OCI-LY7 (cell line): ENCODE data around the gene ANKRD30A. TPM values are rescaled to one million over a fixed set of nuclear protein-coding genes. Genes with fewer than 3 reads are reported as not detected.

ENCODE experiments used
- BruUV-seq: library from RNA; stranded (reverse); fragments of 400-500 nt; replicated peaks from 2 replicates; lab custom pipeline; 2021; lab: Mats Ljungman, UMichigan
- CTCF ChIA-PET: fragments of 300-600 bp; sonication (Branson Sonifier 250); formaldehyde crosslinking; loops from one replicate; lab custom pipeline; 2022; ENCODE audit warnings: antibody characterized with exemption; ENCODE audit not compliant: unreplicated experiment; lab: Charles Lee
- POLR2A ChIA-PET: fragments of 300-600 bp; sonication (Branson Sonifier 250); formaldehyde crosslinking; loops from one replicate; lab custom pipeline; 2022; ENCODE audit warnings: antibody characterized with exemption; lab: Charles Lee
- DNase-seq: peaks from one replicate; pipeline ENCODE4 v3.0.0-alpha.2; 2015; ENCODE audit warnings: low spot score
- H2AFZ ChIP-seq: fragments of 200-600 bp; sonication (generic), shearing (Covaris generic); 2 replicates; pipeline ENCODE4 v1.6.1; 2014; ENCODE audit warnings: mild to moderate bottlenecking, antibody characterized with exemption, low read length, moderate library complexity
- H3K27ac ChIP-seq: fragments of 200-600 bp; sonication (generic); 2 replicates; pipeline ENCODE4 v1.5.1; 2014; ENCODE audit warnings: mixed run types, low read depth, mild to moderate bottlenecking, moderate library complexity, low read length, inconsistent platforms; ENCODE audit not compliant: poor library complexity, severe bottlenecking
- H3K36me3 ChIP-seq: fragments of 200-600 bp; sonication (generic); 2 replicates; pipeline ENCODE4 v1.6.1; 2014; ENCODE audit warnings: mild to moderate bottlenecking, antibody characterized with exemption, low read length, moderate library complexity, mixed read lengths; ENCODE audit not compliant: insufficient read depth
- H3K4me1 ChIP-seq: fragments of 200-600 bp; sonication (generic); 2 replicates; pipeline ENCODE4 v1.5.1; 2014; ENCODE audit warnings: mild to moderate bottlenecking, low read length; ENCODE audit not compliant: insufficient read depth, poor library complexity, severe bottlenecking
- H3K4me2 ChIP-seq: fragments of 200-600 bp; sonication (generic); 2 replicates; pipeline ENCODE4 v1.6.1; 2014; ENCODE audit warnings: mild to moderate bottlenecking, low read length
- H3K4me3 ChIP-seq: fragments of 200-600 bp; sonication (generic); 2 replicates; pipeline ENCODE4 v1.5.1; 2014; ENCODE audit warnings: mild to moderate bottlenecking, low read depth, low read length; ENCODE audit not compliant: poor library complexity, severe bottlenecking
- H3K79me2 ChIP-seq: fragments of 200-600 bp; sonication (generic); 2 replicates; pipeline ENCODE4 v1.6.1; 2016; ENCODE audit warnings: low read depth, mild to moderate bottlenecking, low read length, moderate library complexity, mixed read lengths; ENCODE audit not compliant: insufficient read depth
- H3K9me2 ChIP-seq: fragments of 200-600 bp; sonication (generic); 2 replicates; pipeline ENCODE4 v1.6.1; 2016; ENCODE audit warnings: mild to moderate bottlenecking, low read length, mixed read lengths; ENCODE audit not compliant: insufficient read depth
- H3K9me3 ChIP-seq: fragments of 200-600 bp; sonication (generic); 2 replicates; pipeline ENCODE4 v1.6.1; 2014; ENCODE audit warnings: mild to moderate bottlenecking, mixed run types, low read length, mixed read lengths
- H4K20me1 ChIP-seq: fragments of 200-600 bp; sonication (generic); 2 replicates; pipeline ENCODE4 v1.6.1; 2014; ENCODE audit warnings: mild to moderate bottlenecking, antibody characterized with exemption, low read length, moderate library complexity, mixed read lengths; ENCODE audit not compliant: insufficient read depth
- EZH2phosphoT487 ChIP-seq: fragments of 200-600 bp; sonication (generic); IDR thresholded peaks from 2 replicates; pipeline ENCODE4 v1.6.1; 2018; ENCODE audit warnings: low read depth, borderline replicate concordance, mild to moderate bottlenecking, mixed run types, antibody characterized with exemption, low read length, moderate library complexity, mixed read lengths
- intact Hi-C: fragments of 100-400 bp; cut with micrococcal nuclease; formaldehyde crosslinking; loops from one replicate; pipeline ENCODE4 v1.10.0; 2022; ENCODE audit not compliant: unreplicated experiment
- total RNA-seq, 2 experiments: library from RNA; depleted of rRNA in 1 of 2; stranded (reverse); fragments of >200 nt in 1 of 2; shearing (Covaris generic) in 1 of 2; gene quantifications; 2 replicates each; pipeline ENCODE4 v1.2.3, GENCODE V29; 2014 to 2022
- TF ChIP-seq, protein P1 (sequence below): fragments of 200-600 bp; sonication (generic); conservative IDR thresholded peaks from 2 replicates; pipeline ENCODE4 v1.5.1; 2014; ENCODE audit warnings: mild to moderate bottlenecking, antibody characterized with exemption, low read length, moderate library complexity, mixed read lengths

ANKRD30A gene
- total RNA-seq, 2 experiments from 2014 or later: not detected

DNA sequence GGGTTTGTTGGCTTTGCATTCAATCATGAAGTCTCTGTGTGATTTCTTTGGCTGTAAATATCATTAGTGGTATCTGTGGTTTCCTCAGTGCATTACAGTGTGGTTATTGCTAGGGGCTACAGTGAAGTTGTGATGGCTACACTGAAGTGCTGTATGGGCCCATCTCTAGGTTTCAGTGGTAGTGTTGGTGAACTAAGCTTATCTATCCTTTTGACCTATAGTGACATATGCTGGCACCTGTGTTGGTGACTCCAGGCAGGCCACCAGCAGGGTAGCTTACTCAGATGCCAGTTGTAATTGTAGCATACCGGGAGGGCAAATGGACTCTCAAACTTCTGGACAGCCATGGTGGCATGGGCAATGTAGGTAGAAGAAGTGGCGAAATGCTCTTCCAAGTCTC, 219.0 kb downstream of the ANKRD30A start:
- Histone ChIP-seq H3K4me3 (no peak overlapping the region), H4K20me1 (no peaks in the 10 kb centered on the region), H3K79me2 (no peaks in the 10 kb centered on the region), H3K4me2 (no peak overlapping the region), H3K9me2 (no peaks in the 10 kb centered on the region; the same call in 1 of the 2 replicates), H2AFZ (no peak overlapping the region), H3K9me3 (no peaks in the 10 kb centered on the region), H3K36me3 (no peaks in the 10 kb centered on the region), H3K4me1 (no peaks in the 10 kb centered on the region), H3K27ac (no peak overlapping the region)
- ChIA-PET CTCF (no interaction called here), POLR2A (no interaction called here)
- BruUV-seq: no TSS peak
- DNase-seq: no peak
- TF ChIP-seq EZH2phosphoT487: no peak
- TF ChIP-seq, protein P1, sequence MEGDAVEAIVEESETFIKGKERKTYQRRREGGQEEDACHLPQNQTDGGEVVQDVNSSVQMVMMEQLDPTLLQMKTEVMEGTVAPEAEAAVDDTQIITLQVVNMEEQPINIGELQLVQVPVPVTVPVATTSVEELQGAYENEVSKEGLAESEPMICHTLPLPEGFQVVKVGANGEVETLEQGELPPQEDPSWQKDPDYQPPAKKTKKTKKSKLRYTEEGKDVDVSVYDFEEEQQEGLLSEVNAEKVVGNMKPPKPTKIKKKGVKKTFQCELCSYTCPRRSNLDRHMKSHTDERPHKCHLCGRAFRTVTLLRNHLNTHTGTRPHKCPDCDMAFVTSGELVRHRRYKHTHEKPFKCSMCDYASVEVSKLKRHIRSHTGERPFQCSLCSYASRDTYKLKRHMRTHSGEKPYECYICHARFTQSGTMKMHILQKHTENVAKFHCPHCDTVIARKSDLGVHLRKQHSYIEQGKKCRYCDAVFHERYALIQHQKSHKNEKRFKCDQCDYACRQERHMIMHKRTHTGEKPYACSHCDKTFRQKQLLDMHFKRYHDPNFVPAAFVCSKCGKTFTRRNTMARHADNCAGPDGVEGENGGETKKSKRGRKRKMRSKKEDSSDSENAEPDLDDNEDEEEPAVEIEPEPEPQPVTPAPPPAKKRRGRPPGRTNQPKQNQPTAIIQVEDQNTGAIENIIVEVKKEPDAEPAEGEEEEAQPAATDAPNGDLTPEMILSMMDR: no peak
- intact Hi-C loops: no loop called here

DNA sequence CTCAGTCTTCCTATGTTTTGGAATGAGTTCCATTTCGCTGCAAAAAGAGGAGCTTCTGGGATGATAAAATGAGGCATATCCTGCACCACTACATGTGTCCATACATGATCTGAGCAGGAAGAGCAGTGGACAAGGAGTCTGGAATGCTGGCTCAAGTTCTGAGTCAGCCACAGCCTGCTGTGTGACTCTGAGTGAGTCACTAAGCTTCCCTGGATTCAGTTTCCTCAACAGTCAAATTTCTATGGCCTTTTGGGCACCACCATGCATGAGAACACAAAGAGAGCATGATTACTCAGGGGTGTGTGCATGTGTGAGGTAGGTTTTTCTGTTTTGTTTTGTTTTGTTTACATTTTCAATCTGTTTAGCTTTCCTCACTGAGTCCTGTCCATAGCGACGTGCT, 254.6 kb downstream of the ANKRD30A start:
- Histone ChIP-seq H3K27ac (no peak overlapping the region), H3K4me3 (no peak overlapping the region), H3K36me3 (no peaks in the 10 kb centered on the region), H4K20me1 (no peaks in the 10 kb centered on the region), H3K9me3 (no peaks in the 10 kb centered on the region), H2AFZ (no peak overlapping the region), H3K79me2 (no peaks in the 10 kb centered on the region), H3K4me1 (no peaks in the 10 kb centered on the region), H3K9me2 (no peaks in the 10 kb centered on the region), H3K4me2 (no peak overlapping the region)
- POLR2A ChIA-PET: no interaction called here
- no TSS peak for BruUV-seq
- TF ChIP-seq EZH2phosphoT487: no peak
- TF ChIP-seq, protein P1: no peak
- intact Hi-C loops: no loop called here
- CTCF ChIA-PET: no interaction called here
- no peak for DNase-seq

DNA sequence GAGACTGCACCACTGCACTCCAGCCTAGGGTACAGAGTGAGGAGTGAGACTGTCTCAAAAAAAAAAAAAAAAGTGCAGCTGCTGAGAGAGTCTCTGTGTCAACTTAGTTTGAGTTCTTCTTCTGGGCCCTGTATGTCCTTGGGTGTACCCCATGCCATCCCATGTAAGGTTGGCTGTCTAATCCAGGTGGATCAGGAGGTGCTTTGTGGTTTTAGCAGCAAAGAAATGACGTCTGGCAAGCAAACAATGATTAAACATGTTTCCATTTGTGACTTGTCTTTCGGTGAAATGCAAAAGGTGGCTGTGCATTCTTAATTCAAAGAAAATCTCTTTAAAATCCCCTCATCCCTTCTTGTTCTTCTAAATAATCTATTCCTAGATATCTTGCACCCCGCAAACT, 255.9 kb downstream of the ANKRD30A start:
- intact Hi-C loops: no loop called here
- H3K4me1 ChIP-seq: no peaks in the 10 kb centered on the region
- no peaks in the 10 kb centered on the region for H3K9me2 ChIP-seq
- H3K4me3 ChIP-seq: no peak overlapping the region
- no peak overlapping the region for H3K27ac ChIP-seq
- BruUV-seq: no TSS peak
- no peaks in the 10 kb centered on the region for H4K20me1 ChIP-seq
- H3K79me2 ChIP-seq: no peaks in the 10 kb centered on the region
- no peak overlapping the region for H3K4me2 ChIP-seq
- H2AFZ ChIP-seq: no peak overlapping the region
- POLR2A ChIA-PET: no interaction called here
- H3K36me3 ChIP-seq: no peaks in the 10 kb centered on the region
- DNase-seq: no peak
- CTCF ChIA-PET: no interaction called here
- TF ChIP-seq, protein P1: no peak
- TF ChIP-seq EZH2phosphoT487: no peak
- no peaks in the 10 kb centered on the region for H3K9me3 ChIP-seq
